ENCODE measurements around the gene STXBP3.

The STXBP3 gene

DNA sequence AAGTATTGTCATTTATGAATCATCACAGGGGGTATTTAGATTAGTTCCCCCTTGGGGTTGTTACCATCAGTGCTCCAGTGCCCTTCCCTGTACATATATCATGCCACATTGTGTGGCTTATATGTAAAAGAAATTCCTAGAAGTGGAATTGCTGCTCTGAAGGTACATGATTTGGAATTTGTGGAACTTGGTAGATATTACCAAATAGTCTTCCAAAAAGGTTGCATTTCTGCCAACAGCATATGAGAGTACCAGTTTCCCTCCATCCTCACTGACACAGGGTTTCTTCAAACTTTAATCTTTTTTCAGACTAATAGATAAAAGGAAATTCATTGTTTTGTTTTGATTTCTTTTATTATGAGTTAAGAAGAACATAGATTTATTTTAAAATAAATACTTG, 69.1 kb downstream of the STXBP3 start:
- H3K23ac ChIP-seq (ENCODE audit: low read depth, low read length, poor library complexity): no peak overlapping the region
- no peak overlapping the region for H3K4ac ChIP-seq (ENCODE audit: low read length)
- H2BK12ac ChIP-seq (ENCODE audit: low read length): no peak overlapping the region
- peaks cover 9 to 19% of the 10 kb centered on the region in 2 donors for H3K4me1 ChIP-seq (ENCODE audit: control insufficient read depth in 2 of 2, insufficient read depth in 1 of 2, low read depth in 1 of 2, low read length in 2 of 2)
- peaks cover 0 to 5% of the 10 kb centered on the region in 2 donors for H3K9me3 ChIP-seq (replicated peaks in 1 of 2; ENCODE audit: control insufficient read depth in 2 of 2, insufficient read depth in 1 of 2, low read depth in 1 of 2, low read length in 2 of 2)
- peaks cover 0 to 6% of the 10 kb centered on the region in 2 donors for H3K36me3 ChIP-seq (replicated peaks in 1 of 2; ENCODE audit: control insufficient read depth in 2 of 2, insufficient read depth in 2 of 2, low read length in 2 of 2)
- H4K8ac ChIP-seq (ENCODE audit: low read depth, low read length): no peak overlapping the region
- no peak for DNase-seq (ENCODE audit: low spot score)
- H2AK5ac ChIP-seq (ENCODE audit: low read depth, low read length): no peak overlapping the region
- H2BK120ac ChIP-seq (ENCODE audit: low read depth, low read length): no peak overlapping the region
- H2BK5ac ChIP-seq (ENCODE audit: low read length): no peak overlapping the region
- H4K91ac ChIP-seq (ENCODE audit: low read depth, low read length, poor library complexity): no peak overlapping the region
- no peaks in the 10 kb centered on the region for H3K79me1 ChIP-seq (ENCODE audit: low read depth, low read length)
- H3K4me3 ChIP-seq (ENCODE audit: low read length in 2 of 2): no peak overlapping the region
- no peak overlapping the region for H3K18ac ChIP-seq (ENCODE audit: low read length)
- no peak overlapping the region for H2BK15ac ChIP-seq (ENCODE audit: low read length)
- no peak overlapping the region for H3K4me2 ChIP-seq (ENCODE audit: insufficient read depth, low read length, poor library complexity, severe bottlenecking)
- H3K14ac ChIP-seq (ENCODE audit: low read length): no peak overlapping the region
- H2AFZ ChIP-seq (ENCODE audit: low read length): no peak overlapping the region
- no peak overlapping the region for H3K9ac ChIP-seq (ENCODE audit: low read depth, low read length, poor library complexity)
- H3K27me3 ChIP-seq (ENCODE audit: control insufficient read depth in 3 of 3, insufficient read depth in 3 of 3, low read depth in 1 of 3, low read length in 3 of 3): no peaks in the 10 kb centered on the region
- H3K27ac ChIP-seq (replicated peaks; ENCODE audit: low read length): no peak overlapping the region

- Histone ChIP-seq H3K4me2 (ENCODE audit: insufficient read depth, low read length, poor library complexity, severe bottlenecking) (no peak overlapping the region), H3K79me1 (ENCODE audit: low read depth, low read length) (no peaks in the 10 kb centered on the region), H3K4me3 (ENCODE audit: low read length in 2 of 2) (peak overlapping the region in 1 of 2 donors; percentile 31), H2AK5ac (ENCODE audit: low read depth, low read length) (no peak overlapping the region), H2BK120ac (ENCODE audit: low read depth, low read length) (no peak overlapping the region), H3K23ac (ENCODE audit: low read depth, low read length, poor library complexity) (no peak overlapping the region), H4K91ac (ENCODE audit: low read depth, low read length, poor library complexity) (no peak overlapping the region), H2BK15ac (ENCODE audit: low read length) (no peak overlapping the region), H3K14ac (ENCODE audit: low read length) (no peak overlapping the region), H2BK5ac (ENCODE audit: low read length) (no peak overlapping the region), H3K36me3 (replicated peaks in 1 of 2; ENCODE audit: control insufficient read depth in 2 of 2, insufficient read depth in 2 of 2, low read length in 2 of 2) (peaks cover 0 to 4% of the 10 kb centered on the region in 2 donors), H2AFZ (ENCODE audit: low read length) (peak overlapping the region; percentile 60), H3K4me1 (ENCODE audit: control insufficient read depth in 2 of 2, insufficient read depth in 1 of 2, low read depth in 1 of 2, low read length in 2 of 2) (peaks cover 9 to 19% of the 10 kb centered on the region in 2 donors), H3K9me3 (replicated peaks in 1 of 2; ENCODE audit: control insufficient read depth in 2 of 2, insufficient read depth in 1 of 2, low read depth in 1 of 2, low read length in 2 of 2) (peaks cover 0 to 5% of the 10 kb centered on the region in 2 donors), H3K18ac (ENCODE audit: low read length) (no peak overlapping the region), H2BK12ac (ENCODE audit: low read length) (no peak overlapping the region), H3K27me3 (ENCODE audit: control insufficient read depth in 3 of 3, insufficient read depth in 3 of 3, low read depth in 1 of 3, low read length in 3 of 3) (no peaks in the 10 kb centered on the region), H3K27ac (replicated peaks; ENCODE audit: low read length) (peak overlapping the region; percentile 65), H4K8ac (ENCODE audit: low read depth, low read length) (no peak overlapping the region), H3K9ac (ENCODE audit: low read depth, low read length, poor library complexity) (no peak overlapping the region), H3K4ac (ENCODE audit: low read length) (no peak overlapping the region)
- no CpG with 5 or more reads among the region's 12 CpGs for WGBS, 2 donors (ENCODE audit: extremely low coverage in 2 of 2, insufficient read length in 2 of 2, insufficient replicate concordance in 1 of 2)
- peak; percentile 39 for DNase-seq (ENCODE audit: low spot score)
These were observed 69.8 kb downstream of the STXBP3 start for GRCh38 chr1:108816049-108816893.

DNA sequence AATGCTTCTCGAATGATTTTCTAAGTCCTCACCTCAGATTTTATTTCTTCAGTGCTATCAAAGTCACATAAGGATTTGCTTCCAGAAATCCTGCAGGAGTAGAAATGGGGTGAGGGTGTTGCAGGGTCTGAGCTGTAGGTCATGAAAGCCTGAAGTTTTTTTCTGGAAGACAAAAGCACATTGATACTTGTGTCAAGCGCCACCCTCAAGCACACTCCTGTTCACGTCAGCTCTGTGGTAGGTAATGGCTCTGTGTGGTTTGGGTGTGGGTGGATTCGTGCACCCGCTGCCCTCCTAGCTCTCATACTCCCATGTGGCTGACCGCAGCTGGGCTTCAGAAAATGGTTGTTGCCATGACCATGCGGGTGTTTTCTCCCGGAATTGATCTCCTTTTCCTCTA, 70.5 kb downstream of the STXBP3 start:
- H3K4me2 ChIP-seq (ENCODE audit: insufficient read depth, low read length, poor library complexity, severe bottlenecking): no peak overlapping the region

GRCh38 chr1:108817811-108818210, 71.3 kb downstream of the STXBP3 start:
- no peaks in the 10 kb centered on the region for H3K27me3 ChIP-seq (ENCODE audit: control insufficient read depth in 3 of 3, insufficient read depth in 3 of 3, low read depth in 1 of 3, low read length in 3 of 3)
- no peak overlapping the region for H3K14ac ChIP-seq (ENCODE audit: low read length)
- H3K4me3 ChIP-seq (ENCODE audit: low read length in 2 of 2): no peak overlapping the region
- peak overlapping the region; percentile 15 for H2AFZ ChIP-seq (ENCODE audit: low read length)
- H2AK5ac ChIP-seq (ENCODE audit: low read depth, low read length): no peak overlapping the region
- H2BK12ac ChIP-seq (ENCODE audit: low read length): no peak overlapping the region
- H2BK5ac ChIP-seq (ENCODE audit: low read length): no peak overlapping the region
- no peak overlapping the region for H3K4ac ChIP-seq (ENCODE audit: low read length)
- H3K23ac ChIP-seq (ENCODE audit: low read depth, low read length, poor library complexity): no peak overlapping the region
- peaks cover 0 to 5% of the 10 kb centered on the region in 2 donors for H3K9me3 ChIP-seq (replicated peaks in 1 of 2; ENCODE audit: control insufficient read depth in 2 of 2, insufficient read depth in 1 of 2, low read depth in 1 of 2, low read length in 2 of 2)
- H3K18ac ChIP-seq (ENCODE audit: low read length): peak overlapping the region; percentile 56
- peaks cover 9 to 19% of the 10 kb centered on the region in 2 donors for H3K4me1 ChIP-seq (ENCODE audit: control insufficient read depth in 2 of 2, insufficient read depth in 1 of 2, low read depth in 1 of 2, low read length in 2 of 2)
- no peak overlapping the region for H3K9ac ChIP-seq (ENCODE audit: low read depth, low read length, poor library complexity)
- H3K4me2 ChIP-seq (ENCODE audit: insufficient read depth, low read length, poor library complexity, severe bottlenecking): no peak overlapping the region
- no peak overlapping the region for H3K27ac ChIP-seq (replicated peaks; ENCODE audit: low read length)
- no peak overlapping the region for H4K91ac ChIP-seq (ENCODE audit: low read depth, low read length, poor library complexity)
- H3K79me1 ChIP-seq (ENCODE audit: low read depth, low read length): no peaks in the 10 kb centered on the region
- H4K8ac ChIP-seq (ENCODE audit: low read depth, low read length): no peak overlapping the region
- no peak overlapping the region for H2BK15ac ChIP-seq (ENCODE audit: low read length)
- no peak overlapping the region for H2BK120ac ChIP-seq (ENCODE audit: low read depth, low read length)
- H3K36me3 ChIP-seq (replicated peaks in 1 of 2; ENCODE audit: control insufficient read depth in 2 of 2, insufficient read depth in 2 of 2, low read length in 2 of 2): no peaks in the 10 kb centered on the region
- DNase-seq (ENCODE audit: low spot score): no peak

More for the DNA sequence above, 70.5 kb downstream of the STXBP3 start:
- no peak overlapping the region for H4K8ac ChIP-seq (ENCODE audit: low read depth, low read length)
- no peak overlapping the region for H3K9ac ChIP-seq (ENCODE audit: low read depth, low read length, poor library complexity)
- no peak for DNase-seq (ENCODE audit: low spot score)
- no peaks in the 10 kb centered on the region for H3K27me3 ChIP-seq (ENCODE audit: control insufficient read depth in 3 of 3, insufficient read depth in 3 of 3, low read depth in 1 of 3, low read length in 3 of 3)
- peak overlapping the region; percentile 60 for H2AFZ ChIP-seq (ENCODE audit: low read length)
- H3K14ac ChIP-seq (ENCODE audit: low read length): no peak overlapping the region
- no peak overlapping the region for H3K23ac ChIP-seq (ENCODE audit: low read depth, low read length, poor library complexity)
- H3K4me1 ChIP-seq (ENCODE audit: control insufficient read depth in 2 of 2, insufficient read depth in 1 of 2, low read depth in 1 of 2, low read length in 2 of 2): peaks cover 9 to 19% of the 10 kb centered on the region in 2 donors
- no peaks in the 10 kb centered on the region for H3K36me3 ChIP-seq (replicated peaks in 1 of 2; ENCODE audit: control insufficient read depth in 2 of 2, insufficient read depth in 2 of 2, low read length in 2 of 2)
- no peak overlapping the region for H2BK120ac ChIP-seq (ENCODE audit: low read depth, low read length)
- no peak overlapping the region for H2BK15ac ChIP-seq (ENCODE audit: low read length)
- H3K27ac ChIP-seq (replicated peaks; ENCODE audit: low read length): peak overlapping the region; percentile 65
- H4K91ac ChIP-seq (ENCODE audit: low read depth, low read length, poor library complexity): no peak overlapping the region
- H2BK5ac ChIP-seq (ENCODE audit: low read length): no peak overlapping the region
- no peaks in the 10 kb centered on the region for H3K79me1 ChIP-seq (ENCODE audit: low read depth, low read length)
- no peak overlapping the region for H2AK5ac ChIP-seq (ENCODE audit: low read depth, low read length)
- no peak overlapping the region for H3K4ac ChIP-seq (ENCODE audit: low read length)
- peak overlapping the region in 1 of 2 donors; percentile 31 for H3K4me3 ChIP-seq (ENCODE audit: low read length in 2 of 2)
- H3K18ac ChIP-seq (ENCODE audit: low read length): peak overlapping the region; percentile 74
- WGBS, 2 donors (ENCODE audit: extremely low coverage in 2 of 2, insufficient read length in 2 of 2, insufficient replicate concordance in 1 of 2): no CpG with 5 or more reads among the region's 8 CpGs
- no peak overlapping the region for H2BK12ac ChIP-seq (ENCODE audit: low read length)
- H3K9me3 ChIP-seq (replicated peaks in 1 of 2; ENCODE audit: control insufficient read depth in 2 of 2, insufficient read depth in 1 of 2, low read depth in 1 of 2, low read length in 2 of 2): peaks cover 0 to 5% of the 10 kb centered on the region in 2 donors
